BE2C (cell line): ENCODE results near the gene CD274.

Source experiments
- DNase-seq: peaks from one replicate; pipeline ENCODE4 v3.0.0-alpha.2; 2020
- H3K27me3 ChIP-seq: fragments of 250-450 bp; sonication (Bioruptor Pico); 2 replicates; pipeline ENCODE4 v1.5.1; 2020; ENCODE audit warnings: mild to moderate bottlenecking
- H3K36me3 ChIP-seq: fragments of 250-450 bp; sonication (Bioruptor Pico); 2 replicates; pipeline ENCODE4 v1.5.1; 2020; ENCODE audit warnings: mild to moderate bottlenecking
- H3K4me1 ChIP-seq: fragments of 250-450 bp; sonication (Bioruptor Pico); 2 replicates; pipeline ENCODE4 v1.5.1; 2020
- H3K4me3 ChIP-seq: 2 replicates; pipeline ENCODE4 v1.5.1; 2011; ENCODE audit warnings: low read depth, low read length
- H3K9me3 ChIP-seq: fragments of 250-450 bp; sonication (Bioruptor Pico); 2 replicates; pipeline ENCODE4 v1.5.1; 2020
- CTCF ChIP-seq: IDR thresholded peaks from 2 replicates; pipeline ENCODE4 v1.5.1; 2012; ENCODE audit warnings: mild to moderate bottlenecking, low read depth, low read length

Gene CD274

DNA sequence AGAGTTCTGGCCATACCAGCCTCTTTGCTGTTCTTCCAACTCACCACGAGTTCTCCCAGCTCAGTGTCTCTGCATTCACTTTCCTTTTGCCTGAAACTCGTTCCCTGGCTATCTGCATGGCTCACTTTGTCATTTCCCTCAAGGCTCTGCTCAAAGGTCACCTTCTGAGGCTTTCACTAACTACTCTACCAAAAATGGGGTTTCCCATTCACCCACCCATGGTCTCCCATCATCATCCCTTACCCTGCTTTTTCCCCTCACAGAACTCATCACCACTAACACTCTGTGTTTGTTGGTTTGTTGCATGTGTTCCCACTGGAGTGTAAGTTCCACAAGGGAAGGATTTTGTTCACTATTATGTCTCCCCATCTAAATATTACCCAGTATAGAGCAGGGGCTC, 29.2 kb upstream of the CD274 start:
- Histone ChIP-seq H3K4me1 (no peaks in the 10 kb centered on the region), H3K9me3 (no peaks in the 10 kb centered on the region), H3K36me3 (no peaks in the 10 kb centered on the region), H3K4me3 (no peak overlapping the region), H3K27me3 (no peaks in the 10 kb centered on the region)
- DNase-seq: no peak
- TF ChIP-seq CTCF: no peak

- TF ChIP-seq CTCF: no peak
- Histone ChIP-seq H3K36me3 (no peaks in the 10 kb centered on the region), H3K4me1 (no peaks in the 10 kb centered on the region), H3K27me3 (no peaks in the 10 kb centered on the region), H3K9me3 (no peaks in the 10 kb centered on the region), H3K4me3 (no peak overlapping the region)
- no peak for DNase-seq
Measured at GRCh38 chr9:5422276-5422675, 28.1 kb upstream of the CD274 start.

DNA sequence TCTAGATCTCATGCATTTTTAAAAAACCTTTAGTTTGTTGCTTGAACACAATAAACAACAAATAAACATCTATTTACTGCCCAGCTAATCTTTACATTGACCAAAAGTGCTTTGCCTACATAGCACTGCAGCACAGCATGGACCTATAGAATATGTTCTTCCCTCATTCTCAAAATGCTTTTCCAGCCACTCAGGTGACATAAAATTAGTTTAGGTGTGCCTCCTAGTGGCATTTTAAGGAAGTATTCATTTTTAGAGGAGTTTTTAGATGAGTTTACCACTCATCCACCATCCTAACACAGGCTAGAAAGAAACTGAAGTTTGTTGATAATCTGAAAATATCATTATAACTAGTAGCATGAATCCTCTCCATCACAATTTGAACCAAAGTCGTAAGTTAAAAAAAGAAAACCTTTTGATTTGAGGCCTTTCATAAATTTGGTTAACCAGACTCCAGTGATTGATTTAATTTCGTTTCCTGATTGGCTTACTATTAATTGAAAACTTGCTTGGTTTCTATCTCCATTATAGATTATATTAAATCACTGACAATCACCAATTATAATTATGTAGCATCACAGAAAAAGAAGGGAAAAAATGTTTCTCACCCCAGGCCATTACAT, 25.2 kb upstream of the CD274 start:
- TF ChIP-seq CTCF: peak; percentile 58
- no peaks in the 10 kb centered on the region for H3K27me3 ChIP-seq
- no peak overlapping the region for H3K4me3 ChIP-seq
- no peak for DNase-seq
- no peaks in the 10 kb centered on the region for H3K4me1 ChIP-seq
- H3K9me3 ChIP-seq: no peaks in the 10 kb centered on the region
- no peaks in the 10 kb centered on the region for H3K36me3 ChIP-seq

DNA sequence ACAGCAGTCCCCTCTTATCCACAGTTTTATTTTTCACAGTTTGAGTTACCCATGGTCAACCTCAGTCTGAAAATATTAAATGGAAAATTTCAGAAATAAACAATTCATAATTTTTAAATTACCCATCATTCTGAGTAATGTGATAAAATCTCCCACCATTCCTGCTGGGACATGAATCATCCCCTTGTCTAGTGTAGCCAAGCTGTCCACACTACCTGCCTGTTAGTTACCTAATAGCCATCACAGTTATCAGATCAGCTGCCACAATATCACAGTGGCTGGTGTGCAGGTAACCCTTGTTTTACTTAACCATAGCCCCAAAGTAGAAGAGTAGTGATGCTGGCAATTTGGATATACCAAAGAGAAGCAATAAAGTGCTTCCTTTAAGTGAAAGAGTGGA, 23.3 kb upstream of the CD274 start:
- no peaks in the 10 kb centered on the region for H3K36me3 ChIP-seq
- no peak overlapping the region for H3K4me3 ChIP-seq
- H3K9me3 ChIP-seq: no peaks in the 10 kb centered on the region
- no peak for TF ChIP-seq CTCF
- no peaks in the 10 kb centered on the region for H3K4me1 ChIP-seq
- no peak for DNase-seq
- no peaks in the 10 kb centered on the region for H3K27me3 ChIP-seq

GRCh38 chr9:5428172-5428571, 22.2 kb upstream of the CD274 start:
- no peak for DNase-seq
- H3K4me1 ChIP-seq: no peaks in the 10 kb centered on the region

More at GRCh38 chr9:5428172-5428571, 22.2 kb upstream of the CD274 start:
- no peaks in the 10 kb centered on the region for H3K9me3 ChIP-seq
- TF ChIP-seq CTCF: no peak
- H3K36me3 ChIP-seq: no peaks in the 10 kb centered on the region
- H3K27me3 ChIP-seq: no peaks in the 10 kb centered on the region
- no peak overlapping the region for H3K4me3 ChIP-seq
